ENCODE results near the gene FBXW4.

DNA sequence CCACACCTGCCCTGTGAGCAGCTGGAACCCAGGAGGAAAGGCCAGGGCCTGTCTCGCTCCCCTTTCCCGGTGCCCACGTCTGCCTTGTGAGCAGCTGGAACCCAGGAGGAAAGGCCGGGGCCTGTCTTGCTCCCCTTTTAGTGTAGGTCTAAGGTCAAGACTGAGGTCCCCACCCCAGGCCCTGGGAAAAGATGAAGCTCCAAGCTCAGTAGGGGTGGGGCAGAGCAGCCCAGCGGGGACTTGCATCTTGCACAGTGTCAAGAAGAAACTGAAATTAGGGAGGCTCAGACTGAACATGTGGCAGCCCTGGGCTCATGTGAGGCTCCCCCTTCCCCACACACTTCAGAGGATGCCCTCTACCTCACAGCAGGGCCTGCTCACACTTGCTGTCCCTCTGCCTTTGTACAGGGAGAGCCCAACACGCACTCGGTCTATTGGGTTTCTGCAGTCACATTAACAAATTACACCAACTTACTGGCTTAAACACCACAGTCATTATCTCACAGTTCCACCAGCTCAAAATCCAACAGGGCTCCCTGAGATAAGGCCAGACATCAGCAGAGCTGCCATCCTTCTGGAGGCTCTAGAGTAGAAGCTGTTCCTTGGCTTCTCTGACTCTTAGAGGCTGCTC lies 119.3 kb downstream of the FBXW4 start:
- TF ChIP-seq CTCF (IDR thresholded peaks at IDR 0.05), result no peak
- no peak for TF ChIP-seq ZFX (IDR thresholded peaks at IDR 0.05; ENCODE audit: borderline replicate concordance)

Measured in 22Rv1 (cell line).